GM19324 (cell line): Measurements from ENCODE around the gene CLTCL1.
"Not testable (repeated sequence)": the region's sequence is repeated elsewhere in the genome, so short reads cannot be mapped to it uniquely, and the experiment has no call there.

ENCODE experiments used
- ATAC-seq: cut with Tn5 transposase; IDR thresholded peaks from one replicate; pipeline ENCODE4 v1.9.1; 2021; ENCODE audit warnings: mild to moderate bottlenecking, moderate library complexity; ENCODE audit not compliant: unreplicated experiment, low FRiP score

CLTCL1 gene

DNA sequence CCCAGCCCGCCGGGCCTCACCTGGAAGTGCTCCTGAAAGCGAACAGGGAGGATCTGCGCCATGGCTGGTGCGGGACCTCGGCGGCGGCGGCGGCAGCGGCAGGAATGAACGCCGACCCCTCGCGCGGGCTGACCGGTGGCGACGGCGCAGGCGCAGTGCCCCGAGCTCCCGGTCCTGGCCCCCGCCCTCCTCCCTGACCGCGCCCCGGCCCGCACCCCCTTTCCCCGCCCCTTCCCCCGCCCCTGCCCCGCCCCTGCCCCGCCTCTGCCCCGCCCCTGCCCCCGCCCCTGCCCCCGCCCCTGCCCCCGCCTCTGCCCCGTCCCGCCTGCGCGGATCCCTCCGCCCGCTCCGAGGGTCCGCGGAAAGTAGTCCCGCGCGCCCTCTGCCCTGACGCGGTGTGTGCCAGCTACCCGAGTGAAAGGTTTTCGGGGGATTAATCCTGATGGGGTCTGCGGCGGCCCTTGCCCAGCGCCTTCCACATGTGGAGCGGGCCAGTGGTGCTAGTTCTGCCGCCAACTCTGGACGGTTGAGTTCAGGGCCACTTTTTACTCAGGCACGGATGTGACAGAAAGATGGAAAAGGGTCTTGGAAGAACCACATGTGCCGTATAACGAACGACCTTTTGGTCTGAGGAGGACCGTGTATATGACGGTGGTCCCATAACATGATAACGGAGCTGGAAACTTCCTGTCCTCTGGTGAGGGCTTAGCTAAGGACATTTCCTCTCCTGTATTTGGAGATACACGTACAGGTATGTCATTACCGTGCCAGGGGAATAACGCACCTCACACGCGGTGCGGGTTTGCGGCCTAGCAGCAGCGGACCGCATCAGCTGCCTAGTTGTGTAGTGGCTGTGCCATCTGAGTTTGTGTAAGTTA, at the start of gene CLTCL1:
Gene CLTCL1 (minus strand): TSS at position 140 of the 878 bp plus-strand sequence. CDS start 78 bp downstream, at position 62.
- peak; percentile 68 for ATAC-seq

- ATAC-seq = no peak
These were observed 45.6 kb upstream of the CLTCL1 start for GRCh38 chr22:19337137-19337536.

GRCh38 chr22:19336133-19337075, 44.9 kb upstream of the CLTCL1 start:
- ATAC-seq = no peak

GRCh38 chr22:19331975-19332374, 40.5 kb upstream of the CLTCL1 start:
- no peak for ATAC-seq

DNA sequence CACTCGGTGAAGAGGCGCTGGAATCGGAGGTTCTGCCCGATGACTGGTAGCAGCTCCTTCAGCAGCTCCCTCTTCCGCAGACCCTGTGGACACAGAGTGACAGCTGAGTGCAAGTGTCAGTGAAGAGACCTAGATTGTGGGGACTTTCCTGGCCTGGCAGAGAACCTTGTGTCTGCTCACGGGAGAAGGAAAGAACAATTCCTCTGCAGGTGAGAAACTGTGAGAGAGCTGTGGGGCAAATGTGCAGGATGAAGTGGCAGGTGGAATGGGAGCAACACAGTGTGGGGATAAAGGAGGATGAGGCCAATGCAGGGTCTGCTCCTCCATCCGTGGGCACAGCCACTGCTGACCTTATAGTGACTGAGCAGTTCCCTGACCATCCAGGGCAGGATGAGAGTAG, 40.0 kb upstream of the CLTCL1 start:
- no peak for ATAC-seq

- no peak for ATAC-seq
These were observed 39.4 kb upstream of the CLTCL1 start for GRCh38 chr22:19330865-19331418.

DNA sequence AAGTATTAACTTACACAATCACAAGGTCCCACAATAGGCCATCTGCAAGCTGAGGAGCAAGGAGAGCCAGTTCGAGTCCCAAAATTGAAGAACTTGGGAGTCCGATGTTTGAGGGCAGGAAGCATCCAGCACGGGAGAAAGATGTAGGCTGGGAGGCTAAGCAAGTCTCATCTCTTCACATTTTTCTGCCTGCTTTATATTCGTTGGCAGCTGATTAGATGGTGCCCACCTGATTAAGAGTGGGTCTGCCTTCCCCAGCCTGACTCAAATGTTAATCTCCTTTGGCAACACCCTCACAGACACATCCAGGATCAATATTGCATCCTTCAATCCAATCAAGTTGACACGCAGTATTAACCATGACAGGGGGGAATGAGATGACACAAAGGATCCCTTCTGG, 38.7 kb upstream of the CLTCL1 start:
- not testable (repeated sequence) for ATAC-seq

DNA sequence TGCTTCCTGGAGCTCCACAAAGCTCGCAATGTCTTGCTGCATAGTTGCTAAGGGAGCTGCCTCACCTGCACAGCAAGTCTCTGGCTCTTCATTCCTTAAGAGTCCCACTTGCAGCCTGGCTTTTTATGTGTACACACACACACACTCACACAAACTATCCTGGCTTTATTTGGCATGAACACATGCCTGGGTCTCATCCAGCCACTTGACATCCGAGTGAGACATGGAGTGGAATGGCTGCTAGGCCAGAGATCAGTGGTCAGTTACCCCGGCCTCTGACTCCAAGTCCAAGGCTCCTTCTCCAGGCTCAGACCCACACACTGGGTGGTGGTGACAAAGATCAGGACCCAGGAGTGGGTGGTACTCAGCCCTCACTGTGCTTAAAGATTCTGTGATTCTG, 37.9 kb upstream of the CLTCL1 start:
- no peak for ATAC-seq

GRCh38 chr22:19325296-19325948, 33.9 kb upstream of the CLTCL1 start:
- no peak for ATAC-seq

DNA sequence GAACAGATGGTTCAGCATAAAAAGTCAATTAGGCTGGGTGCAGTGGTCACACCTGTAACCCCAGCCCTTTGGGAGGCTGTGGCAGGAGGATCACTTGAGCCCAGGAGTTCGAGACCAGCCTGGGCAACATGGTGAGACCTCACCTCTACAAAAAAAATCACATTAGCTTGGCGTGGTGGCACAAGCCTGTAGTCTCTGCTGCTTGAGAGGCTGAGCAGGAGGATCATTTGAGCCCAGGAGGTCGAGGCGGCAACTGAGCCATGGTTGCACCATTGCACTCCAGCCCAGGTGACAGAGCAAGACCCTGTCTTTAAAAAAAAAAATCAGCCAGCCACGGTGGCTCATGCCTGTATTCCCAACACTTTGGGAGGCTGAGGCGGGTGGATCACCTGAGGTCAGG, 31.9 kb upstream of the CLTCL1 start:
- not testable (repeated sequence) for ATAC-seq

DNA sequence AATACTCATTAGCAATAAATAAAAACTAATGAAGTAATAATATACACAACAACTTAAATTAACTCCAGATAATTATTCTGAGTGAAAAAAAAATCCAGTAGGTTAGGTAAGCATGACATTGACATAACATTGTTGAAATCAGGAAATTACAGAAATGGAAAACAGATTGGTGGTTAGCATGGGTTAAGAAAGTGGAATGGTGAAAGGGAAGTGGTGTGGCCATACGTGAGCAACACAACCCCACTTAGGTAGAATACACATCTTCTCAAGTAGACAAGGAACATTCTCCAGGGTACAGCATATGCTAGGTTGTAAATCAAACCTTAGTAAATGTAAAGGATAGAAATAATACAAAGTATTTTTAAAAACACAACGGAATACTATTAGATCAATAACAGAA, 30.2 kb upstream of the CLTCL1 start:
- no peak for ATAC-seq

DNA sequence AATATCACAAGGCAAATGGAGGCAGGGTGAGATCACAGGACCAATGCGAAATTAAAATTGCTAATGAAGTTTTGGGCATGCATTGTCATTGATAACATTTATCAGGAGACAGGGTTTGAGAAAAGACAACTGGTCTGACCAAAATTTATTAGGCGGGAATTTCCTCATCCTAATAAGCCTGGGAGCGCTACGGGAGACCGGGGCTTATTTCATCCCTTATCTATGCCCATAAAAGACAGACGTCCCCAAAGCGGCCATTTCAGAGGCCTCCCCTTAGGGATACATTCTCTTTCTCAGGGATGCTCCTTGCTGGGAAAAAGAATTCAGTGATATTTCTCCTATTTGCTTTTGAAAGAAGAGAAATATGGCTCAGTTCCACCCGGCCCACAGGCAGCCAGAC, 28.6 kb upstream of the CLTCL1 start:
- ATAC-seq = not testable (repeated sequence)

DNA sequence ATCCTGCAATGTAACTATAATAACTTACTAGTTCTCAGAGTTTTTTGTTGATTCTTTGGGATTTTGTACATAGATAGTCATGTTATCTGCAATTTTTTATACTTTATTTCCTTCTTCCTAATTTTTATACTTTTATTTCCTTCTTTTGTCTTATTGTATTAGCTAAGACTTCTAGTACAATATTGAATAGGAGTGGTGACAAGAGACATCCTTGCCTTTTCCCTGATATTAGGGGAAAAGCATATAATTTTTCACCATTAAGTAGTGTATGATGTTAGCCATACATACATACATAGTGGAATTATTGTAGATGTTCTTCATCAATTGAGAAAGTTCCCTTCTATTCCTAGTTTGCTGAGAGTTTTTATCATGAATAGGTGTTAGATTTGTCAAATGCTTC, 27.8 kb upstream of the CLTCL1 start:
- ATAC-seq = no peak

- no peak for ATAC-seq
These were observed 26.3 kb upstream of the CLTCL1 start for GRCh38 chr22:19317865-19318264.

GRCh38 chr22:19307872-19308271, 16.4 kb upstream of the CLTCL1 start:
- no peak for ATAC-seq

GRCh38 chr22:19306535-19306934, 15.0 kb upstream of the CLTCL1 start:
- ATAC-seq = not testable (repeated sequence)

GRCh38 chr22:19304547-19304946, 13.0 kb upstream of the CLTCL1 start:
- ATAC-seq = no peak

DNA sequence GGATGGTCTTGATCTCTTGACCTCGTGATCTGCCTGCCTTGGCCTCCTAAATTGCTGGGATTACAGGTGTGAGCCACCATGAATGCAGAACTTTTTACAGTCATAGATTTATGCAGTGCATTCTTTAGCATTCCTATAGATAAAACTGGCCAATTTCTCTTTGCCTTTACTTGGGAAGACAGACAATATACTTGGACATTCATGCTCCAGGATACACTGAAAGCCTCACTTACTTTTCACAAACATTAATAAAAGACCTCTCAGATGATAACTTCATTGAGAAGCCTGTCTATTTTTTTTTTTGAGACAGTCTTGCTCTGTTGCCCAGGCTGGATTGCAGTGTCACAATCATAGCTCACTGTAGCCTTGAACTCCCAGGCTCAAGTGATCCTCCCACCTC, 12.3 kb upstream of the CLTCL1 start:
- no peak for ATAC-seq

- ATAC-seq = no peak
These were observed 4.2 kb upstream of the CLTCL1 start for GRCh38 chr22:19295733-19296132.

DNA sequence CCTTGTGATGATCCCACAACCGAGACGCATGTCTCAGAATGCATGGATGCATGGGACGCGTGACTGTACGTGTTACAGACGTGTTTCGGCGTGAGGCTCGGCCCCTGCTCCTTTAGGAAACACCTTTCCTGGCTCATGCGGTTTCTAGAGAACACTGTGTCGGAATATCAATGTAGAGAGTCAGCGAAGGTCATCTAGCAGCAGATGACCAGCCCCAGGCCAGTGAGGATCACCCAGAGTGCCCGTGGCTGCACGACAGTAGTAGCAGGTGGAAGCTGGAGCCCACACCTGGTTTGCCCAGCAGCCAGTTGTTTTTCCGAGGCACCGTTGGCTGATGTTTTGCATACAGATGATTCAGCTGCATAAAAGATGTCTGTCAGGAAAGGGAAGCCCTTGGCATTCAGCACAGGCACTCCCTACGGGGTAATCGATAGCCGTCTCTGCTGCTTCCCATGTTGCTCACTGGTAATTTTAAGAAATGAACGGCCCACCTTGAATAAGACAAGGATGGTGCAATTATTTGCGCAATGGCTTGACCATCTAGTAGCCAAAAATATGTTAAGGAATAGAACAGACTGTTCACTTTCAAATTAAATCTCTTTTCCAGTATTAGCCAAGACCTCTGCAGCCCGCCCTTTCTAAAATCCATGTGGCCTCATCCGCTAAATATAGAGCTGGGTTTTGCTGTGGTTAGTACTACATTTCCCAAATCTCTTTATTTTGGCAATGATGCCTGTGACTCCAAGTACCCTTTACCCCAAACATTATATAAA, 1.1 kb upstream of the CLTCL1 start:
- no peak for ATAC-seq
